ENCODE measurements around the gene SLC2A13.

DNA sequence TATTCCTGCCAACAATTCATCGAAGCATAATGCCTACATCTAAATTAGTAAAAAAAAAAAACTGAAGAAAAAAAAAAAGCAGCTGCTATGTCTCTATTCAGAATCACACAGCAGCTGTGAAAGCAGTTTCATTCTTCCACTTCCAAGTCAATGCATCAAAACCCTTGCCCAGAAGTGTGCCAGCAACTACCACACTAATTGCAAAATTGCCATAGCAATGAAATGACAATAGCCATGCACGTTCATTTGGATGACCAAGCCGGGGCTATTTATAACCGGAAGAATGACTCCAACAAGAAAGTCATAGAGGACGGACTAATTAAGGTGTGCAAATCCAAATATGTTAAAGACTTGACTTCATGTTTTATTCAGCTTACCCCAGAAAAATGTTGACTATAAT lies 42.5 kb downstream of the SLC2A13 start:
- no peak for TF ChIP-seq POLR2A (IDR thresholded peaks at IDR 0.05)
- TF ChIP-seq, protein P1, sequence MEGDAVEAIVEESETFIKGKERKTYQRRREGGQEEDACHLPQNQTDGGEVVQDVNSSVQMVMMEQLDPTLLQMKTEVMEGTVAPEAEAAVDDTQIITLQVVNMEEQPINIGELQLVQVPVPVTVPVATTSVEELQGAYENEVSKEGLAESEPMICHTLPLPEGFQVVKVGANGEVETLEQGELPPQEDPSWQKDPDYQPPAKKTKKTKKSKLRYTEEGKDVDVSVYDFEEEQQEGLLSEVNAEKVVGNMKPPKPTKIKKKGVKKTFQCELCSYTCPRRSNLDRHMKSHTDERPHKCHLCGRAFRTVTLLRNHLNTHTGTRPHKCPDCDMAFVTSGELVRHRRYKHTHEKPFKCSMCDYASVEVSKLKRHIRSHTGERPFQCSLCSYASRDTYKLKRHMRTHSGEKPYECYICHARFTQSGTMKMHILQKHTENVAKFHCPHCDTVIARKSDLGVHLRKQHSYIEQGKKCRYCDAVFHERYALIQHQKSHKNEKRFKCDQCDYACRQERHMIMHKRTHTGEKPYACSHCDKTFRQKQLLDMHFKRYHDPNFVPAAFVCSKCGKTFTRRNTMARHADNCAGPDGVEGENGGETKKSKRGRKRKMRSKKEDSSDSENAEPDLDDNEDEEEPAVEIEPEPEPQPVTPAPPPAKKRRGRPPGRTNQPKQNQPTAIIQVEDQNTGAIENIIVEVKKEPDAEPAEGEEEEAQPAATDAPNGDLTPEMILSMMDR (IDR thresholded peaks at IDR 0.05) = no peak
- no peak for TF ChIP-seq POLR2AphosphoS5 (IDR thresholded peaks at IDR 0.05)
